IPS DF 4.7 (cell line): Measurements from ENCODE around the gene CALR3.
A peak's percentile ranks its signal among the peaks of the same experiment; 100 is the strongest.
"Not testable (repeated sequence)": the region's sequence is repeated elsewhere in the genome, so short reads cannot be mapped to it uniquely, and the experiment has no call there.

ENCODE experiments used
- DNase-seq: peaks from one replicate; pipeline ENCODE4 v3.0.0-alpha.2; 2013; ENCODE audit warnings: low spot score; ENCODE audit errors: extremely low read depth

The CALR3 gene

GRCh38 chr19:16495982-16496612 is at the start of gene CALR3, which contains the start of gene C19orf44:
CALR3 (minus strand) TSS chr19:16496167; CDS start chr19:16496129, 38 bp downstream.
C19orf44 (plus strand) TSS chr19:16496394; CDS start chr19:16500793, 4,399 bp downstream.
- DNase-seq: peak; percentile 92

- no peak for DNase-seq
Observed at GRCh38 chr19:16544473-16545231, 48.7 kb upstream of the CALR3 start.

- DNase-seq: not testable (repeated sequence)
Observed at GRCh38 chr19:16543734-16544133, 47.8 kb upstream of the CALR3 start.

- DNase-seq: no peak
Observed at GRCh38 chr19:16542910-16543472, 47.0 kb upstream of the CALR3 start.

GRCh38 chr19:16542045-16542909 is 46.3 kb upstream of the CALR3 start, which contains the start of gene CHERP:
CHERP (minus strand) TSS chr19:16542437; CDS start chr19:16542378, 59 bp downstream.
- peak; percentile 56 for DNase-seq

GRCh38 chr19:16541526-16542044 is 45.6 kb upstream of the CALR3 start:
- no peak for DNase-seq

GRCh38 chr19:16540948-16541347 is 45.0 kb upstream of the CALR3 start:
- DNase-seq: no peak

- DNase-seq: no peak
Observed at GRCh38 chr19:16537111-16537510, 41.1 kb upstream of the CALR3 start.

GRCh38 chr19:16536130-16536529 is 40.2 kb upstream of the CALR3 start:
- no peak for DNase-seq

GRCh38 chr19:16535381-16535780 is 39.4 kb upstream of the CALR3 start:
- DNase-seq: no peak

- no peak for DNase-seq
Observed at GRCh38 chr19:16532440-16533234, 36.7 kb upstream of the CALR3 start.

- DNase-seq: no peak
Observed at GRCh38 chr19:16531380-16531669, 35.4 kb upstream of the CALR3 start.

- DNase-seq: no peak
Observed at GRCh38 chr19:16530540-16531379, 34.8 kb upstream of the CALR3 start.

GRCh38 chr19:16529466-16530144 is 33.6 kb upstream of the CALR3 start:
- no peak for DNase-seq

GRCh38 chr19:16527971-16528521 is 32.1 kb upstream of the CALR3 start:
- no peak for DNase-seq

- DNase-seq: no peak
Observed at GRCh38 chr19:16527334-16527935, 31.5 kb upstream of the CALR3 start.

GRCh38 chr19:16525751-16526481 is 29.9 kb upstream of the CALR3 start:
- no peak for DNase-seq
